Gastrocnemius medialis (tissue), 4 donors: ENCODE data around the gene GPRC5C.

Experiments used
- POLR2A ChIP-seq, 2 donors: fragments of 450-650 bp; IDR thresholded peaks; one replicate each; pipeline ENCODE4 v1.6.1; 2017; ENCODE audit warnings: antibody characterized with exemption in 2 of 2, mild to moderate bottlenecking in 2 of 2, moderate library complexity in 2 of 2
- TF ChIP-seq, protein P1 (sequence below), 5 experiments: fragments of 450-650 bp in 3 of 5; fragments of 200-600 bp in 2 of 5; sonication (generic) in 2 of 5; IDR thresholded peaks in 4 of 5; conservative IDR thresholded peaks in 1 of 5; 1 replicate in 4 of 5; 2 replicates in 1 of 5; pipeline ENCODE4 v1.5.1; 2016 to 2019; ENCODE audit warnings: antibody characterized with exemption in 5 of 5, mild to moderate bottlenecking in 3 of 5, moderate library complexity in 3 of 5

DNA sequence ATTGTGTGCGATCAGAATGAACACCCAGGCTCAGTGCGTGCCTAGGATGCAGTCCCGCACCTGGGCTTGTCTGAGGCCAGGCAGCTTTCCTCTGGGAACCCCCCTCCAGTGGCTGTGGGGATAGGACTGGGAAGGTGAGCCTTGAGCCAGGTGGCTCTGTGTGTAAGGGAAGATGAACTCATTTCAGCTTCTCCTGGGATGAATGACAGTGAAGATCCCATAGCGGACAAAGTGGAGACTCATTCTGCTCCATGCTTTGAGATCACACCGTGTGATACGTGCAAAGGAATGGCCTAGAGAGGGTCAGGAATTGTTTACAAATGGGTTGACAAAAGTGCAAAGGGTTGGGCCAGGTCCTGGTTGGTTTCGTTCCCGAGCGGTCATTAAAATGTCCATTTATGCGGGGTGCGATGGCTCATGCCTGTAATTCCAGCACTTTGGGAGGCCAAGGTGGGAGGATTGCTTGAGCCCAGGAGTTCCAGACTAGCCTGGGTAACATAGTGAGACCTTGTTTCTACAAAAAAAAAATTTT lies 15.8 kb downstream of the GPRC5C start:
- TF ChIP-seq, protein P1, sequence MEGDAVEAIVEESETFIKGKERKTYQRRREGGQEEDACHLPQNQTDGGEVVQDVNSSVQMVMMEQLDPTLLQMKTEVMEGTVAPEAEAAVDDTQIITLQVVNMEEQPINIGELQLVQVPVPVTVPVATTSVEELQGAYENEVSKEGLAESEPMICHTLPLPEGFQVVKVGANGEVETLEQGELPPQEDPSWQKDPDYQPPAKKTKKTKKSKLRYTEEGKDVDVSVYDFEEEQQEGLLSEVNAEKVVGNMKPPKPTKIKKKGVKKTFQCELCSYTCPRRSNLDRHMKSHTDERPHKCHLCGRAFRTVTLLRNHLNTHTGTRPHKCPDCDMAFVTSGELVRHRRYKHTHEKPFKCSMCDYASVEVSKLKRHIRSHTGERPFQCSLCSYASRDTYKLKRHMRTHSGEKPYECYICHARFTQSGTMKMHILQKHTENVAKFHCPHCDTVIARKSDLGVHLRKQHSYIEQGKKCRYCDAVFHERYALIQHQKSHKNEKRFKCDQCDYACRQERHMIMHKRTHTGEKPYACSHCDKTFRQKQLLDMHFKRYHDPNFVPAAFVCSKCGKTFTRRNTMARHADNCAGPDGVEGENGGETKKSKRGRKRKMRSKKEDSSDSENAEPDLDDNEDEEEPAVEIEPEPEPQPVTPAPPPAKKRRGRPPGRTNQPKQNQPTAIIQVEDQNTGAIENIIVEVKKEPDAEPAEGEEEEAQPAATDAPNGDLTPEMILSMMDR (IDR thresholded peaks at IDR 0.05 in 4 of 5, conservative IDR thresholded peaks at IDR 0.05 in 1 of 5) = no peak
- no peak for TF ChIP-seq POLR2A (IDR thresholded peaks at IDR 0.05)
